HFF-Myc (cell line): ENCODE data around the gene RCC1.
"Not testable (repeated sequence)": the region's sequence is repeated elsewhere in the genome, so short reads cannot be mapped to it uniquely, and the experiment has no call there.

Source experiments
- DNase-seq: peaks from one replicate; pipeline ENCODE4 v3.0.0-alpha.2; 2011; ENCODE audit warnings: low read depth; ENCODE audit errors: extremely low read depth
- H3K4me3 ChIP-seq: replicated peaks from 2 replicates; pipeline ENCODE4 v1.5.1; 2011; ENCODE audit warnings: low read depth, mild to moderate bottlenecking, control low read depth, low read length
- CTCF ChIP-seq: IDR thresholded peaks from 2 replicates; pipeline ENCODE4 v1.5.1; 2012; ENCODE audit warnings: mild to moderate bottlenecking, low read depth, low read length, control low read depth; ENCODE audit errors: missing control alignments

RCC1 gene

GRCh38 chr1:28510970-28511440 lies 5.2 kb downstream of the RCC1 start:
- DNase-seq: no peak
- TF ChIP-seq CTCF: no peak
- H3K4me3 ChIP-seq: peak overlapping the region; percentile 70

GRCh38 chr1:28512058-28512611 lies 6.3 kb downstream of the RCC1 start:
- no peak for DNase-seq
- H3K4me3 ChIP-seq: no peak overlapping the region
- TF ChIP-seq CTCF: no peak

GRCh38 chr1:28514445-28514933 lies 8.6 kb downstream of the RCC1 start:
- not testable (repeated sequence) for DNase-seq

GRCh38 chr1:28516518-28516956 lies 10.7 kb downstream of the RCC1 start:
- DNase-seq: no peak
- H3K4me3 ChIP-seq: no peak overlapping the region
- no peak for TF ChIP-seq CTCF

More at GRCh38 chr1:28514445-28514933, 8.6 kb downstream of the RCC1 start:
- H3K4me3 ChIP-seq: not testable (repeated sequence)

- DNase-seq: no peak
- H3K4me3 ChIP-seq: peak overlapping the region; percentile 64
- TF ChIP-seq CTCF: no peak
Measured at GRCh38 chr1:28517649-28517999, 11.8 kb downstream of the RCC1 start.

DNA sequence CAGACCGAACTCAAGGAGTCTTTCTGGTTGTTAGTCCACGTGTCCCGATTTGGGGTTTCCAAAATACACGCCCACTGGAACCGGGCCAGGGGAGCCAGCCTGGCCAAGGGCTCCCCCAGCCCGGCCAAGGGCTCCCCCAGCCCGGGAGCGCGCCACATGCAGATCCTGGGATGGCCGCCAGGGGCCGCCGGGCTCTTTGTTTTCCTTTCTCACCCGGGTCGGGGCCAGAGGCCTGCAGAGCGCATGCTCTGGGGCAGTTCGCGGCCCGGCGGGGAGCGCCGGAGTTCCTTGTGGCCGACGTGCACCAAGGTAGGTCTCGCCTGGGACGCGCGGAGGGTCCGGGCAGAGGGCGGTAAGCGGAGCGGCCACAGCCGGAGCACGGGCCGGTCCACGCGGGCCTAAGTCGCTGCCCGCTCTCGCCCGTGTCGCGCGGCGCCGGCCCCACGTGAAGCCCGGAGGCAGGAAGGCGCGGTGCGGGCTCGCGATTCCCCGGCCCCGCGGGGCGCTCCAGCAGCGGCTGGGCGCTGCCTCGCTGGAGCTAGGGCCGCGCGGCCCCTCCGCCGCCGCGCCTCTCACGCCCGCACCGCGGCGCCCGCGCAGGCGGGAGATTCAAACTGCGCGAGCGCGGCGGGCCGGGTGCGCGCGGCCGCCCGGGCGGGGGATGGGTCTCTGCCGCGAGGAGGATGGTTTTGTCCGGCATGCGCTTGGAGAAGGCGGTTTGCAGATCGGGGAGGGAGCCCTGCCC lies 12.3 kb downstream of the RCC1 start:
- TF ChIP-seq CTCF: peak; percentile 95
- H3K4me3 ChIP-seq: peak overlapping the region; percentile 64
- no peak for DNase-seq

DNA sequence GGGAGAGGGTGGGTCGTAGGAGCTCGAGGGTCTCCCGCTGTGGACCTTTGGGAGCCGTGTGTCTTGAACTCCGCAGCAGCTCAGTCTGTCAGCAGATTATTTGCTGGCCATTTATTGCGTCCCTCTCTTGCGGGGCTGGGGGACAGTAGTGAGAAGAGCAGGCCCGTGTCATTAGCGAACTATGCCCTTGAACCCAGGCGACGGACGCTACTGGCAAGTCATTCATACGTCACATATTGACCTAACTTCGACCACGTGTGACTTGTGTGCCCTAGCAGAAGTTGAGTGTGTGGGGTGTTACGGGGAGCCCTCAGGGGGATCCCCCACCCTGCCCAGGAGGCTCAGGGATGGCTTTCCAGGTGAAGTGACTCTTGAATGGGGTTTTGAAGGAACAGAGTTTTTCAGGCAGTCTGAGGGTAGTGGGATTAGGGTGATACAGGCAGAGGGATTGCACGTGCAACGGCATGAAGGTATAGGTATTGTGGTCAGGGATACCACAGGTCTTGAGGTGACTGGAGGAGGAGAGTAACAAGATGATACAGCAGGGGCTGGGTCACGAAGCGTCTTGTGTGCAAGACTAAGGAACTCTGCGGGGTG lies 13.0 kb downstream of the RCC1 start:
- DNase-seq: no peak
- no peak for TF ChIP-seq CTCF
- H3K4me3 ChIP-seq: peak overlapping the region; percentile 64
